ENCODE results near the gene MPND.

Gene MPND

DNA sequence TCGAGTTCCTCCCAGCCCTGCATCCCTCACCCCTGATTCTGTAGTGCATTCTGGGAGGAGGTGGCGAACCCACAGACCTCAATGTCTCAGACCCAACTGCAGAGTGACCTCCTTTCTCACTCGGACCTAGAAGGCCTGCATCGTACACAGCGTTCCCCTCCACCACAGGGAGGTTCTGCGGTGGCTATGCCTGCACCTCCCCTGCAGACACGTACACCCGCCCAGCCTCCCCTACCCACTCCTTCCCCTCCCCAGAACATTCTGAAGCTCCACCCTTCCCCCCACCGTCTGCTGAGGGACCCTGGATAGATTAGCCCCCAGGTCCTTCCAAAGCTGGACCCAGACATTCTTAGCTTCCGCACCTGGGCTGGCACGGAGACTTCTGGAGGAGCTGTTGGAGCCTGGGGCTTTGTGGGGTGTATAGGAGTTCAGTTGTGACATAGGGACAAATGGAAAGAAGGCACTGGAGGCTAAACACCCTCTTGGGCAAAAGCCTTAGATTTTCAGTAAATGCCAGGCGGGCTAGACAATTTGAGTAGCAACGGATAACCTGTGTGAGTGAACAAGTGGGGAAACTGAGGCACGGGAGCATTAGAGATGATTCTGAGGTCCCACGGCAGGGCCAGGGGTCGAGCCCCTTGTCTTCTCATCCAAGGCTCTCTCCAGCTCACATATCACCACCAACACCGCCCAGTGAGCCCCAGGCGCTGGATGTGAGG, 39.4 kb upstream of the MPND start:
- H3K4me3 ChIP-seq, result peak overlapping the region; percentile 66
- no peaks in the 10 kb centered on the region for H4K20me1 ChIP-seq
- H3K36me3 ChIP-seq, result peaks cover 27% of the 10 kb centered on the region
- no peaks in the 10 kb centered on the region for H3K9me3 ChIP-seq
- H3K4me1 ChIP-seq, result peaks cover 43% of the 10 kb centered on the region
- peak overlapping the region; percentile 55 for H3K4me2 ChIP-seq
- no peak overlapping the region for H3K27ac ChIP-seq
- H3K9ac ChIP-seq, result no peak overlapping the region
- TF ChIP-seq Cebpa-rat (IDR thresholded peaks at IDR 0.05), result no peak
- H3K27me3 ChIP-seq, result no peaks in the 10 kb centered on the region

DNA sequence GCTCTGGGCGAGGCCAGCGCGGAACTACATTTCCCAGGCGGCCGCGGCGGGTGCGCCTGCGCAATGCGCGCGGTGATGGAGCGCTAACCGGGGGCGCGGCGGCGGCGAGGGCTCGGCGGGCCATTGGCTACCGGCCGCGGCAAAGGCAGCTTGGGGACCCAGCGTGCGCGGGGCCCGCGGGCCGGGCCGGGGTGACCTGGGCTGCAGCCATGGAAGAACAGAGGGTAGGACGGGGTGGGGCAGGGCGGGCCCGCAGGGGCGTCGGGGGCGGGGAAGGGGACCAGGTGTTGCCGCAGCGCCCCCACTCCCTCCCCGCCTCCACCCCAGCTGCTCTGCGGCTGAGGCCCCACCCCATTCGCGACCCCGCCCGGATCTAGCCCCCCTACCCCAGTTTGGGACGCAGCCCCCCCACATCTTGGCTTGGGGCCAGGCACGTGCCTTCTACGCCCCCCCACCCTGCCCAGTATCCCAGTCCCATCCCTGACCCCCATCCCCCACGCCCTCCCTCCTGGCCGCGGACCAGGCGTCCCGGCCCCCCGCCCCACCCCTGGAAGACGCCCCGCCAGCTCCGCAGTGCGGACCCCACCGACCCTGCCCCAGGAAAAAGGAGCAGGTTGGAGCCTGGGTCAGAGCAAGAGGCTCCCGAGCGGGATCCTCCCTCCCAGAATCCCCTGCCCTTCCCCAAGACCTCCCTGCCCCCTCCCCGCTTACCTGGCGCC, 38.7 kb upstream of the MPND start, which contains the start of gene FSD1:
Gene FSD1, plus strand, starts transcription at position 61 of the 719 bp plus-strand sequence. Its CDS starts 149 bp downstream, at position 210.
- peak within 1 kb of the TSS; percentile 55 for H3K4me2 ChIP-seq

GRCh38 chr19:4305257-4305612, 38.1 kb upstream of the MPND start:
- H3K4me1 ChIP-seq, result peaks cover 42% of the 10 kb centered on the region
- H3K27me3 ChIP-seq, result no peaks in the 10 kb centered on the region
- no peak overlapping the region for H3K9ac ChIP-seq
- H3K9me3 ChIP-seq, result peaks cover 2% of the 10 kb centered on the region; the same call in 1 of the 2 replicates
- H4K20me1 ChIP-seq, result no peaks in the 10 kb centered on the region
- peak overlapping the region; percentile 37 for H3K4me2 ChIP-seq
- TF ChIP-seq Cebpa-rat (IDR thresholded peaks at IDR 0.05), result no peak
- H3K27ac ChIP-seq, result no peak overlapping the region
- H3K4me3 ChIP-seq, result no peak overlapping the region
- peaks cover 38% of the 10 kb centered on the region for H3K36me3 ChIP-seq

More for the DNA sequence above, 38.7 kb upstream of the MPND start, which contains the start of gene FSD1:
- no peaks in the 10 kb centered on the region for H3K9me3 ChIP-seq
- H3K4me3 ChIP-seq, result peak within 1 kb of the TSS; percentile 66
- H3K27ac ChIP-seq, result no peak within 1 kb of the TSS
- H3K4me1 ChIP-seq, result peaks cover 42% of the 10 kb centered on the region
- H4K20me1 ChIP-seq, result no peaks in the 10 kb centered on the region
- no peak within 1 kb of the TSS for H3K9ac ChIP-seq
- H3K27me3 ChIP-seq, result no peaks in the 10 kb centered on the region
- peaks cover 33% of the 10 kb centered on the region for H3K36me3 ChIP-seq
- TF ChIP-seq Cebpa-rat (IDR thresholded peaks at IDR 0.05), result no peak

GRCh38 chr19:4305659-4306058, 37.7 kb upstream of the MPND start:
- H3K36me3 ChIP-seq, result peaks cover 42% of the 10 kb centered on the region
- H3K27ac ChIP-seq, result no peak overlapping the region
- peak overlapping the region; percentile 37; the same call in 1 of the 2 replicates for H3K4me2 ChIP-seq
- peaks cover 6% of the 10 kb centered on the region; the same call in 1 of the 2 replicates for H3K9me3 ChIP-seq
- no peak for TF ChIP-seq Cebpa-rat (IDR thresholded peaks at IDR 0.05)
- H3K27me3 ChIP-seq, result no peaks in the 10 kb centered on the region
- no peak overlapping the region for H3K9ac ChIP-seq
- H4K20me1 ChIP-seq, result no peaks in the 10 kb centered on the region
- peaks cover 42% of the 10 kb centered on the region for H3K4me1 ChIP-seq
- H3K4me3 ChIP-seq, result no peak overlapping the region

DNA sequence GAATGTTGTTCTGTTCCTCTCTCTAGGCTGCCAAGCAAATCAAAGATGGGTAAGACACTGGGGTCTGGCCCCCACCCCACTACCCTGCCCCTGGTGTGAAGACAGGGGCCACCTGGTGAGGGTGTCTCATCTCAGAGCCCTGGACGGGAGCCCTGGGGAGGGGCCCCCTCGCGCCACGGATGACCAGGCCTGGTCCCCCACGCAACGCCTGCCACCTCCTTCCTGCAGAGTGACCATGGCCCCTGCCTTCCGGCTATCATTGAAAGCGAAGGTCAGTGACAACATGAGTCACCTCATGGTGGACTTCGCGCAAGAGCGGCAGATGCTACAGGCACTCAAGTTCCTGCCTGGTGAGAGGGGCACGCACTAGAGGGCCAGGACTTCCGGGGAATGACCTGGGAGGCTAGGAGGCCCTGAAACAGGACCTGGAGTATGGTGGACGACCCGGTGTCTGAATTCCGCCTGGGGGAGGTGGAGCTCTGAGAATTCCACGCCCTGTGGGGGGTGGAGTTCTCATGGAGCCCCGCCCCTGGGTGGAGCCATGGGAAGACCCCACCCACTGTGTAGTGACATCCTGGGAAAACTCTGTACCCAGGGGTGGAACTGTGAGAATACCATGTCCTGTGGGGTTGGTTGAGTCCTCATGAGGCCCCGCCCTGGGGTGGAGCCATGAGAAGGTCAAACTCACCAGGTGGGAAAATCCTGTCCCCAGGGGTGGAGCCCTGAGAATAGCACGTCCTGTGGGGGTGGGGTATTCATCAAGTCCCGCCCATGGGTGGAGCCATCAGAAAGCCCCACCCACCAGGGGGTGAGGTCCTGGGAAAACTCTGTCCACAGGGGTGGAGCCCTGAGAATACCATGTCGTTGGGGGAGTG, 32.9 kb upstream of the MPND start:
- no peak for TF ChIP-seq Cebpa-rat (IDR thresholded peaks at IDR 0.05)
- no peak overlapping the region for H3K27ac ChIP-seq
- peaks cover 83% of the 10 kb centered on the region for H3K36me3 ChIP-seq
- peaks cover 6% of the 10 kb centered on the region; the same call in 1 of the 2 replicates for H3K9me3 ChIP-seq
- H4K20me1 ChIP-seq, result no peaks in the 10 kb centered on the region
- no peak overlapping the region for H3K9ac ChIP-seq
- H3K4me2 ChIP-seq, result no peak overlapping the region
- no peaks in the 10 kb centered on the region for H3K27me3 ChIP-seq
- peaks cover 4% of the 10 kb centered on the region; the same call in 1 of the 2 replicates for H3K4me1 ChIP-seq
- no peak overlapping the region for H3K4me3 ChIP-seq

DNA sequence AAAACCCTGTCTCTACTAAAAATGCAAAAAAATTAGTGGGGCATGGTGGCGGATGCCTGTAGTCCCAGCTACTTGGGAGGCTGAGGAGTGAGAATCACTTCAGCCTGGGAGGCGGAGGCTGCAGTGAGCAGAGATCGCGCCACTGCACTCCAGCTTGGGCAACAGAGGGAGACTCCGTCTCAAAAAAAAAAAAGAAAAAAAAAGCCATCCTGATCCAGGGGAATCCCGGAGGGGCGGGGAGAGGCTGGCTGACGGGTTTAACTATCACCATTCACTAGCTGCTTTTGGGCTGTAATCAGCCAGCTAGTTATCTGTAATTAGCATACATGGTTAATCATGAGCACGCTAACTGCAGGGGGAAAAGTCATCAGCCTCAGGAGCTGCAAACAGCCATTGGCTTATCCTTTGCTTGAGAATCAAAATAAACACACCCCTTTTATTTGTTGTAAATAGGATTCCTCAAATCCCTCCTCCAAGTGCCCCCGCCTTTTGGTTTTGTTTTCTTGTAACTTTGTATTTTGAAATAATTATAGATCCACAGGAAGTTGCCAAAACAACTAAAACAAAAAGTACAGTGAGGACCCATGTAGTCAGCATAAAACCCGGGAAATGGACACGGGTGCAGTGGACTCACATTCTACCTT, 29.4 kb upstream of the MPND start:
- no peaks in the 10 kb centered on the region for H3K4me1 ChIP-seq
- TF ChIP-seq Cebpa-rat (IDR thresholded peaks at IDR 0.05), result no peak
- no peak overlapping the region for H3K4me3 ChIP-seq
- no peak overlapping the region for H3K4me2 ChIP-seq
- H3K9me3 ChIP-seq, result peaks cover 10% of the 10 kb centered on the region; the same call in 1 of the 2 replicates
- H3K27me3 ChIP-seq, result no peaks in the 10 kb centered on the region
- H3K36me3 ChIP-seq, result peaks cover 91% of the 10 kb centered on the region
- H3K27ac ChIP-seq, result no peak overlapping the region
- no peaks in the 10 kb centered on the region for H4K20me1 ChIP-seq
- H3K9ac ChIP-seq, result no peak overlapping the region

- Histone ChIP-seq H3K36me3 (peaks cover 68% of the 10 kb centered on the region), H3K9ac (no peak overlapping the region), H3K4me1 (no peaks in the 10 kb centered on the region), H3K4me2 (no peak overlapping the region), H3K9me3 (peaks cover 32% of the 10 kb centered on the region), H3K4me3 (no peak overlapping the region), H4K20me1 (no peaks in the 10 kb centered on the region), H3K27me3 (no peaks in the 10 kb centered on the region), H3K27ac (no peak overlapping the region)
- no peak for TF ChIP-seq Cebpa-rat (IDR thresholded peaks at IDR 0.05)
Measured at GRCh38 chr19:4316956-4317355, 26.4 kb upstream of the MPND start.

DNA sequence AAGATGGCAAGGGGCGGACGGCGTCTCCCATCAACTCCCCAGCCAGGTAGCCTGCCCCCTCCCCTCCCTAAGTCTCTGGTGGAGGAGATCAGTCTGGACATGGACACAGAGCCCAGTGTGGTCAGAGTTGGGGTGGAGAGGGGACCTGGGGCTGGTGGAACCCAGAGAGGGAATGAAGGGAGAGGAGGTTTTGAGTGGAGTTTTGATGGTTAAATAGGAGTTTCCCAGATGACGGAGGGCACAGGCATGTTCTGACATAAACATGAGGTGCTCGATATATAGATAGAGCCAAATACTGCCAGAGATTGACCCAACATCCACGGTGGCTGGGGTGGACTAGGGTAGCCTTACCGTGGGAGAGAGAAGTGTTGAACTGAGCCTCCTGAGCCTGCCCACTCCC, 24.9 kb upstream of the MPND start:
- peaks cover 35% of the 10 kb centered on the region for H3K9me3 ChIP-seq
- H3K9ac ChIP-seq, result no peak overlapping the region
- H3K27me3 ChIP-seq, result no peaks in the 10 kb centered on the region
- TF ChIP-seq Cebpa-rat (IDR thresholded peaks at IDR 0.05), result no peak
- H3K4me2 ChIP-seq, result no peak overlapping the region
- no peaks in the 10 kb centered on the region for H3K4me1 ChIP-seq
- no peaks in the 10 kb centered on the region for H4K20me1 ChIP-seq
- no peak overlapping the region for H3K4me3 ChIP-seq
- no peak overlapping the region for H3K27ac ChIP-seq
- H3K36me3 ChIP-seq, result peaks cover 67% of the 10 kb centered on the region

DNA sequence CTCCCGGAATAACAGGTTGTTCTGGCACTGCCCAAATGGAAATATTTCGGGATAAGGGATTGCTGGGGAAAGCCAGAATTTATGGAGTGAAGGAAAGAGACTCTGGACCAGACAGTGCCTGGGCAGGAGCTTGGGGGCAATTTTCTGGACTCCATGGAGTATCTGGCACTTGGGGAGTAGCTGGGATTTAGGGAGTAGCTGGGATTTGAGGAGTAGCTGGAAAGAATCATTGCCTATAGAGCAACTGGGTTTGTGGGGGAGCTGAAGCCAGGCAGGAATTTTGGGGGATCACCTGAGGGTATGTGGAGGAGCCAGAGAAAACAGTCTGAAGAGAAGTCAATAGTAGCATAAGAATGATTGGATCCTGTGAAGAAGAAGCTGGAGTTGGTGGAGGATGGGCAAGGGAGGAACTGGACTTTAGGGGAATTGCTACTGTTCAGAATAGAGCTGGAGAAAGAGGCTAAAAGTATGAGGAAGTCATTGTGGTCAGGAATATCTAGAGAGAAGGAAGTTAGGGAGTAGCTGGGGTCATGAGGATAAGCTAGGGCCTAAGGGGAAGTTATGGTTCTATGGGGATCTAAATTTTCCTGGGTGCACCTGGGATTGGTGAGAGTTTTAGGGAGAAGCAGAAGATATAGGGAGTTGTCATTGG, 24.2 kb upstream of the MPND start:
- Histone ChIP-seq H3K4me2 (no peak overlapping the region), H3K4me1 (no peaks in the 10 kb centered on the region), H3K27me3 (no peaks in the 10 kb centered on the region), H3K4me3 (no peak overlapping the region), H3K9me3 (peaks cover 35% of the 10 kb centered on the region), H3K9ac (no peak overlapping the region), H4K20me1 (no peaks in the 10 kb centered on the region), H3K27ac (no peak overlapping the region), H3K36me3 (peaks cover 68% of the 10 kb centered on the region)
- no peak for TF ChIP-seq Cebpa-rat (IDR thresholded peaks at IDR 0.05)
